Tibial nerve (tissue), 4 donors: ENCODE results near the gene DYNLRB1. TPM values are rescaled to one million over a fixed set of nuclear protein-coding genes. Genes with fewer than 3 reads are reported as not detected.

Experiments used
- DNase-seq, 2 donors: peaks; one replicate each; pipeline ENCODE4 v3.0.0-alpha.2; 2019; ENCODE audit warnings: low spot score in 2 of 2
- H3K27ac ChIP-seq, 4 donors: fragments of 200-600 bp; sonication (generic) in 3 of 4; one replicate each; pipeline ENCODE4 v1.5.1; 2017 to 2019; ENCODE audit warnings: mild to moderate bottlenecking in 1 of 4
- H3K27me3 ChIP-seq, 2 donors: fragments of 200-600 bp; sonication (generic) in 1 of 2; one replicate each; pipeline versions ENCODE4 v1.5.1 to v1.6.0; 2017 to 2019
- H3K36me3 ChIP-seq, 3 donors: fragments of 200-600 bp; sonication (generic); one replicate each; pipeline ENCODE4 v1.5.1; 2018 to 2019
- H3K4me1 ChIP-seq, 4 donors: fragments of 200-600 bp; sonication (generic) in 3 of 4; one replicate each; pipeline ENCODE4 v1.5.1; 2017 to 2019
- H3K4me3 ChIP-seq, 4 donors: fragments of 200-600 bp; sonication (generic) in 3 of 4; one replicate each; pipeline ENCODE4 v1.5.1; 2017 to 2019; ENCODE audit warnings: mild to moderate bottlenecking in 1 of 4, moderate library complexity in 1 of 4
- H3K9me3 ChIP-seq, 4 donors: fragments of 200-600 bp; sonication (generic) in 3 of 4; one replicate each; pipeline ENCODE4 v1.5.1; 2017 to 2019
- CTCF ChIP-seq, 5 experiments: fragments of 200-600 bp in 3 of 5; fragments of 450-650 bp in 2 of 5; sonication (generic) in 3 of 5; IDR thresholded peaks; one replicate each; pipeline ENCODE4 v1.5.1; 2016 to 2019; ENCODE audit warnings: antibody characterized with exemption in 5 of 5, mild to moderate bottlenecking in 3 of 5, moderate library complexity in 2 of 5
- EP300 ChIP-seq, 2 donors: sonication (generic); formaldehyde crosslinking; IDR thresholded peaks; one replicate each; pipeline ENCODE4 v1.6.1; 2017; ENCODE audit warnings: antibody characterized with exemption in 2 of 2, mild to moderate bottlenecking in 1 of 2
- POLR2A ChIP-seq, 2 donors: fragments of 450-650 bp; IDR thresholded peaks; one replicate each; pipeline ENCODE4 v1.6.1; 2017; ENCODE audit warnings: antibody characterized with exemption in 2 of 2, mild to moderate bottlenecking in 2 of 2, moderate library complexity in 2 of 2
- WGBS, 2 donors: methylation state at CpG; one replicate each; pipeline ENCODE4 v1.1.5; 2018; 5-methylcytosine and 5-hydroxymethylcytosine counted together
- total RNA-seq, 4 donors: library from RNA; depleted of rRNA; stranded (reverse); fragments of >200 nt; gene quantifications; one replicate each; pipeline ENCODE4 v1.1.0, GENCODE V29; 2016

Gene DYNLRB1
- total RNA-seq, 4 donors from 2014 or later = 145 to 188 (median 170) TPM

GRCh38 chr20:34573541-34574300 lies 57.5 kb downstream of the DYNLRB1 start:
- no peaks in the 10 kb centered on the region for H3K9me3 ChIP-seq
- H3K36me3 ChIP-seq = peaks cover 0 to 60% (median 4%) of the 10 kb centered on the region in 3 donors
- no peak for TF ChIP-seq CTCF (IDR thresholded peaks at IDR 0.05)
- TF ChIP-seq EP300 (IDR thresholded peaks at IDR 0.05) = no peak
- TF ChIP-seq POLR2A (IDR thresholded peaks at IDR 0.05) = no peak
- no peak overlapping the region for H3K4me3 ChIP-seq
- WGBS, 2 donors = 91% methylated on average over 7 of the region's 7 CpGs
- no peak overlapping the region for H3K27ac ChIP-seq
- DNase-seq = no peak
- no peaks in the 10 kb centered on the region for H3K27me3 ChIP-seq
- peaks cover 0 to 10% (median 5%) of the 10 kb centered on the region in 4 donors for H3K4me1 ChIP-seq

DNA sequence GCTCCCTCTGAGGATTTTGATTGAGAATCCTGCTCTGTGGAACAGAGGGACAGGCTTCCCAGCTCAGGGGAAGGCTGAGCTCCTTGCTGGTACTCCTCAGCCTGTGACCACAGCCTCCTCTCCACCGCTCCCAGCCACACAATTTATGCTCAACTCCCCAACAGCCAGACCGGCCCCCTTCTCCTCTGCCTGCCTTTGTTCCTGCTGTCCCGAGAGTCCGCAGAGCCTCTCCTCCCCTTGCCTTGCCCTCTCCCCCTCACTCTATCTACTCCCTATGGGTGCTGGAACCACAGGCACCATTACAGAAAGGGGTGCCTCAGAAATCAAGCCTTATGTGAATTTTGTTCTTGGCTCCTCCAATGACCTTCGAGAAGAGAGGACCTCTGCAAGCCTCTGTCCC lies 58.2 kb downstream of the DYNLRB1 start:
- 95 to 96% methylated on average over 5 of the region's 5 CpGs for whole genome bisulfite sequencing, 2 donors
- Histone ChIP-seq H3K36me3 (peaks cover 0 to 53% (median 4%) of the 10 kb centered on the region in 3 donors), H3K4me3 (no peak overlapping the region), H3K27me3 (no peaks in the 10 kb centered on the region), H3K27ac (no peak overlapping the region), H3K9me3 (no peaks in the 10 kb centered on the region), H3K4me1 (peaks cover 0 to 17% (median 12%) of the 10 kb centered on the region in 4 donors)
- TF ChIP-seq POLR2A (IDR thresholded peaks at IDR 0.05) = no peak
- TF ChIP-seq EP300 (IDR thresholded peaks at IDR 0.05) = no peak
- no peak for TF ChIP-seq CTCF (IDR thresholded peaks at IDR 0.05)
- DNase-seq = no peak

DNA sequence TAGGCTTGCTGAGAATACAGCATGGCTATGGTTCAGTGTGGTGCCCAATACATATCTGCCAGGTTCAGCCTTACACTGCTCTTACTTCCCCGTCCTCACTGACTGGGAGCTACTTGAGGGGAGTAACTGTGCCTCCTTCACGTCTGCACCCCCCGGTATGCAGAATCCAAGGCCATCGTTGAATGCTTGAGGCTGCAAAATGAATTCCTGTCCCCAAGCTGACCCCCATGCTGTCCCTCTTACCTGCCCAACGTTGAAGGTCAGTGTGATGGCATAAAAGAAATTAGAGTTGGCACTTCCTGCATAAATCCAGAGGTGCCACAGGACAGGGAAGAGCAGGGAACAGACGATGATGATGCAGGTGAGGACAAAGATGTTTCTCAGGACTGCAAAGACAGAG lies 58.6 kb downstream of the DYNLRB1 start:
- no peak for DNase-seq

DNA sequence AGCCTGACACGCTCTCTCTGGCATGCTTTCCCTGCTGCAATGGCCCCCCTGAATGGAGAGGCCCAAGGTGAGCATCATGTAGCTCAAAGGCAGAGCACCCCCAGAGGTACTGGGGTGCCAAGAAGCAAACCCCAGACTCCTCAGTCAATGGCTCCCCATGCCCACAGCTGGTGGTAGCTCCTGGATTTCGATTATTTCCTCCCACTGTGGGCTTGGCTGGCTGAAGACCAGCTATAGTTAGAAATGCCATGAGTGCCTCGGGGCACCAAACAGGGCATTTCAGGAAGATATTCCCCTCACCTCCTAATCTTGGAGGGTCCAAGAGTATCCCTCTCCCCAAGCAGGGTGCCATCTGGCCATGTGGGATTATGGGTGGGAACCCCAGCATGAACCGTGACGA lies 59.0 kb downstream of the DYNLRB1 start:
- DNase-seq = no peak
- 96 to 99% methylated on average over 5 of the region's 5 CpGs for WGBS, 2 donors
- H3K27me3 ChIP-seq = no peaks in the 10 kb centered on the region
- H3K27ac ChIP-seq = no peak overlapping the region
- TF ChIP-seq EP300 (IDR thresholded peaks at IDR 0.05) = no peak
- peaks cover 0 to 46% (median 4%) of the 10 kb centered on the region in 3 donors for H3K36me3 ChIP-seq
- no peak overlapping the region for H3K4me3 ChIP-seq
- H3K9me3 ChIP-seq = no peaks in the 10 kb centered on the region
- peaks cover 0 to 25% (median 20%) of the 10 kb centered on the region in 4 donors for H3K4me1 ChIP-seq

More for the DNA sequence above, 58.6 kb downstream of the DYNLRB1 start:
- TF ChIP-seq POLR2A (IDR thresholded peaks at IDR 0.05) (no peak), EP300 (IDR thresholded peaks at IDR 0.05) (no peak), CTCF (IDR thresholded peaks at IDR 0.05) (no peak)
- peaks cover 0 to 49% (median 4%) of the 10 kb centered on the region in 3 donors for H3K36me3 ChIP-seq
- no peaks in the 10 kb centered on the region for H3K9me3 ChIP-seq
- no peaks in the 10 kb centered on the region for H3K27me3 ChIP-seq
- WGBS, 2 donors = 86 to 91% methylated on average over 6 of the region's 6 CpGs
- H3K4me3 ChIP-seq = no peak overlapping the region
- H3K4me1 ChIP-seq = peaks cover 0 to 21% (median 16%) of the 10 kb centered on the region in 4 donors
- no peak overlapping the region for H3K27ac ChIP-seq

DNA sequence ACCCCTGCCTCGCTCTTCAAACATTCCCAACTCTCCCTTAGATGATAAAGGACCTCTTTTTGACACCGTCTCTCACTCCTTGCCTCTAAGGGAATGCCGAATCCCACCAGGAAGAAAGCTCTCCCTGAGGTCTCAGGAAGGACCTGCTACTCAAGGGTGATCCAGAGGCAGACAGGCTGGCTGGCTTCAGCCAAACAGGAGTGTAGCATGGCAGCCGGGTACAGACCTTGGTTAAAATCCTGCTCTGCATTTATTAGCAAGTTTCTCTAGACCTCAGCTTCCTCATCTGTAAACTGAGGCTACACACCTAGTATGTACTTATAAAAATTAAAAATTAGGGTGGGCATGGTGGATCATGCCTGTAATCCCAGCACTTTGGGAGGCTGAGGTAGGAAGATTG lies 59.5 kb downstream of the DYNLRB1 start:
- Histone ChIP-seq H3K27ac (no peak overlapping the region), H3K4me1 (peaks cover 0 to 30% (median 24%) of the 10 kb centered on the region in 4 donors), H3K27me3 (no peaks in the 10 kb centered on the region), H3K9me3 (no peaks in the 10 kb centered on the region), H3K36me3 (peaks cover 0 to 46% (median 4%) of the 10 kb centered on the region in 3 donors), H3K4me3 (no peak overlapping the region)
- WGBS, 2 donors = 96 to 98% methylated on average over 4 of the region's 4 CpGs
- DNase-seq = no peak
- TF ChIP-seq CTCF (IDR thresholded peaks at IDR 0.05) (no peak), EP300 (IDR thresholded peaks at IDR 0.05) (no peak), POLR2A (IDR thresholded peaks at IDR 0.05) (no peak)
